Skin epidermis (tissue), 12 donors: ENCODE data around the gene LARP4B.

Experiments used
- H3K27ac ChIP-seq, 21 experiments: fragments of 200-600 bp; sonication (generic) in 11 of 21; one replicate each; pipeline ENCODE4 v1.5.0; 2020; ENCODE audit warnings: mild to moderate bottlenecking in 3 of 21, inconsistent platforms in 2 of 21, moderate library complexity in 2 of 21
- H3K4me3 ChIP-seq, 7 experiments: fragments of 200-600 bp; sonication (generic) in 2 of 7; one replicate each; pipeline ENCODE4 v1.5.0; 2020; ENCODE audit warnings: inconsistent platforms in 2 of 7, mild to moderate bottlenecking in 2 of 7, moderate library complexity in 1 of 7

Gene LARP4B

DNA sequence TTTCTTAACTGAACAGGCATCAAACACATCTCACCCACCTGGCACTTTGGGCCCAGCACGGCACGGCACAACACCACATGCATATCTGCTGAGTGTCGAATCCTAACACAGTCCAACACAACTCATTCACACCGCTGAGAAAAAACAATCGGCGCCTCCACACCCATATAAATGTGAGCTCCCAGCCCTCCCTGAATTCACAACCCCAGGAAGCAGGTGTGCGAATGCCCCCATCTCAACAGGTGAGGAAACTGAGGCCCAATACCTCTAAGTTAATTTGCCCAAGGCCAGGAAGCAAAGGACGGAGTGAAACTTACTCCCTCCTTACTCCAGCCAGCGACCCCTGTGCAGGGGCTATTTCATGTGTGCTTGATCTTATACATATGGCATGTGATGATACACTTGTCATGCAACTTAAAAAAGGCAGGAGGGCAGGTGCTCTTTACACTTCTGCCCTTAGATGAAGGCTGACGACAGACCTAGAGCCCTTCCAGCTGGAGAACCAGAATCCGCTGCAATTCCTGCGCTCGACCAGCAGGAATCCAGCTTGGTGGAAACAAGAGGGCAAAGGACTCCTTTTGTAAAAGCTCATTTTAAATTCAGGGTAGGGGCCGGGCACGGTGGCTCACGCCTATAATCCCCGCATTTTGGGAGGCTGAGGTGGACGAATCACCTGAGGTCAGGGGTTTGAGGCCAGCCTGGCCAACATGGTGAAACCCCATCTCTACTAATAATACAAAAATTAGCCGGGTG is 116.0 kb downstream of the LARP4B start:
- Histone ChIP-seq H3K4me3 (no peak overlapping the region), H3K27ac (no peak overlapping the region)

- Histone ChIP-seq H3K4me3 (no peak overlapping the region), H3K27ac (no peak overlapping the region)
Measured at GRCh38 chr10:814536-815302, 116.8 kb downstream of the LARP4B start.

DNA sequence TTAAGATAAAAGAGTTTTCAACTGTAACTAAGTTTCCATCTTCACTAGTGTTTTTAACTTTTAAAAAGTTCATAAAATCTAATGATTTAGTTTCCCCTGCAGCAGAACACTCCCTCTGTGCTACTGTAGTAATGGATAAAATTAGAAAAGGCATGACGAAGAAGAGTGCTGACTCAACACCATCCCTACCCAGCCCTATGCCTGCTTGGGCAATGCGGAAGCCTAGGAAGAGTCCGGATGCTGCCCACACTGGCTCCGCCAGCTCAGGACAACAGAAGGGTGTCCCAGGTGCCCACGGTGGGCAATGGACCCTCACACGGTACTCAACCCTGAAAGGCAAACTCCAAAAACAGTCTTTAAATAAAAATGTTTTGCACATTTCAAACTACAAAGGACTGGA is 118.2 kb downstream of the LARP4B start:
- Histone ChIP-seq H3K4me3 (no peak overlapping the region), H3K27ac (no peak overlapping the region)

- H3K27ac ChIP-seq: no peak overlapping the region
- no peak overlapping the region for H3K4me3 ChIP-seq
Measured at GRCh38 chr10:812787-813186, 118.7 kb downstream of the LARP4B start.

DNA sequence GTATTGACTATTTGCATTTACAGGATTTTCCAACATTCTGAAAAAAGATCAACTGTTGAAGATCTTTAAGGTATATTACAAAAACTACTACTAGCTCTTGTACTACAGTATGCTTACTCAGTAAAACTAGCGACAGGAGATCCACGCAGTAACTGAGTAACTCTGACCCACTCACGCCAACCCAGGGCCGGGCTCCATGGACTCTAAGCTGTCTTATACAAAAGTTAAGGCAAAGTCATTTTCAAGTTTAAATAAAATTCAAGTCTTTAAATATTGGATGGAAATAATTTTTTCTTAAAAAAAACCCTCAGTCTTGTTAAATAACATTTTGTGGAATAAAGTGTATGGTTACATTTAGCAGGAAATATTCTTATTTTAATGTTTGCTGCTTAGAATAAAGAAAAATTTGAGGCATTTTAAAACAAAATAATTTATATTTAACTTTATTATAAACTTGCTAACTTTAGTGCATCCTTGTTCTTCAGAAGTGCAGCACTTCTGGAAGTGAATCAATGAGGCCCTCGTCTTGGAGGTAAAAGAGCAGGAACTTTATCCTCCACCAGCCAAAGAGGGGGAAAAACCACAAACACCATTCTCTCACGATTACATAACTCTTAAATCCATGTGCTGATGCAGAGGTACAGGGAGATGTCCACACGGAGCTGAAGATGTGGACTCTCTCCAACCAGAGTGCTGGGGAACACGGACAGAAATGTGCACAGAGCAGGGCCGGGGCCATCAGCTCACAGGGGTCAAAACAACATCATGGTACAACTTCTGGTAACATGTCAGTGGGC is 119.9 kb downstream of the LARP4B start:
- Histone ChIP-seq H3K4me3 (no peak overlapping the region), H3K27ac (no peak overlapping the region)

GRCh38 chr10:810351-810846 is 121.1 kb downstream of the LARP4B start:
- no peak overlapping the region for H3K4me3 ChIP-seq
- H3K27ac ChIP-seq: no peak overlapping the region

DNA sequence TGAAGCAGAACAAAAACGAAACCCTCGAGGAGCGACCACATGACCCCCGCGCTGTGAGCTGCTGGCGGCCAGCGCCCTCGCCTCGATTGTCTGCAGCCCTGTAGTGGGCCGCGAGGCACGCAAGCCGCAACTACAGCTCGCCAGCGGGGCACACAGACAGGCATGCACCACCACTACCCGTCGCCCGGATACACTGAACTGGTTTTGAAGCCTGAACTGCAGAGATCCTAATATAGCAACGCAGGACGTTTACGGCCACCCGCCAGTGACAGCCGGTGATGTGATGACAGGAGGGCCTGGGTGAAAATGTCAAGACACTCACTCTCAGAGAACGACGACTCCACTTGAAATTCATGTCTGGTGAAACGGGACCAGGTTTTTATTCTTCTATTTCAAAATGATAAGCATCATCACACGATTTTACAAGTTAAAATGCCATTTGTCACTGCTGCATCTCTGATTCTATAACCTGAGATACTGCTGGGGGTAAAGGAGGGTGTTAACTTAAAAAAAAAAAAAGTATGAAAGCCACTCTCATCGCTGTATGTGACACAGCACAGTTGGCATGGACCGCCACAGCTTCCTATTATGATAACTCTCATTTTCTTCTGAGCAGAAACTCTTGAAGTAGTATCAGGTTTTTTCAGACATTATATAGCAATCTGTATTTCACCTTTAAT is 121.7 kb downstream of the LARP4B start:
- H3K27ac ChIP-seq: no peak overlapping the region
- H3K4me3 ChIP-seq: no peak overlapping the region

GRCh38 chr10:807958-808353 is 123.5 kb downstream of the LARP4B start:
- Histone ChIP-seq H3K27ac (no peak overlapping the region), H3K4me3 (no peak overlapping the region)

DNA sequence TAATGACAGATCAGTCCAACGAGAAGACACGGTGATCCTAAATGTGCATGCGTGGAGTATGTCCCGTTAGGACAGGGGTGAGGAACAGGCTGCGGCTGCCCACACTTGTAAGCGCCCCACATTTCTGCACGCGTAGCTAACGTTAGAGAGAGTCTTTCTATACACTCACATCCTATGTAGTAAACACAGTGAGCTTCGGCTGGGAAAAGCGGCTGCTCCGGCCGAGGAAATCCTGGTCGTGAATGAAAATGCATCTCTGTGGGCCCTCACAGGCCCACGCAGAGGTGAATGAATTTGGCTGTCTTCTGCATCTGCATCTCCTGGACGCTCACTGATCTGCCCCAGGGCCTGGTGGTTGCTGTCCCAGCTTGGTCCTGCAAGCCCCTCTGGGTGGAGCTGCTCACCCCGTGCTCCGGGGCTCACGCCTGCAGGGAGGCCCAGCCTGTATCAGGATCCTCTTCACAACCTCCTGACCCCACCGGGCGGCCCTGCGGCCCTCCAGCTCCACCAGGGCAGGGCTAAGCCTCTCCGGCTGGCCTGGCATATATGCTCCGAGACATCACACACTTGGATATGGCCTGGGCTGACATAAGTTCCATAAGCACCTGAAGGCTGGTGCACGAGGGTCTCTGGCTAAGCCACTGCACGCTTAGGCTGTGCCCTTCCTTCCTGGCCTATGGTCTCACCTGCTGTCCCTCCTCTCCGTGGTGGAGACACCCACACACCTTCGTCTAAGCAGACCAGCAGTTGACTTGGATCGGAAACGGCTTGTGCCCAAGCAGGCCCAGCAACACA is 124.1 kb downstream of the LARP4B start:
- Histone ChIP-seq H3K4me3 (no peak overlapping the region), H3K27ac (no peak overlapping the region)

DNA sequence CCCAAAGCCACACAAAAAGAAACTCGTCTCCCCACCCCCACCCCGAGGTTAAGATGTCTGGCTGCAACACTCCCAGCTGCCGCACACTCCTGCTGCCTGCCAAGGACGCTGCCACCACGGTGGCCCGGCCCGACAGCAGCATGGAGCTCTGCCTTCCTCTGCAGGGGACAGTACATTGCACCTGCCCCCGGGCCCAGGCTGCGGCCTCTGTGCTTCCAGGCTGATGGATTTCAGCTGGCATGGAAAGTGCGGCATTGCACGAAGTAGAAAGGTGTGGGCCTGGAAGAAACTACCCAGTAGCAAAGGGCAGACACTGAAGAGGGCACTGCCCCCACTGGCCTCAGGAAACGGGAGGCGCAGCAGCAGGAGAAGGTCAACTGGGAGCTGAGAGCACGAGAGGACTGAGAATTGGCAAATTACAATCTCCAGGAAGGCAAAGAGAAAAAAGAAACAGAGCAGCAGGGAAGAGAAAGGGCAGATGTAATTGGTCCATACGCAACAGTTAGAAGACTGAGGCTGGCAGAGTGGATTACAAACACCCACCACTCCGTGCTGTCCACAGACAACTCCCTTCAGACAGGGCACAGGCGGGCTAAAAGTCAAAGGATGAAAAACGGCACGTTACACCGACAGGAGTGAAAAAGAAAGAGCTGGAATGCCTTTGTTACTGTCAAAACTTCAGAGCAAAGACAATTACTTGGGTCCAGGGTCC is 124.9 kb downstream of the LARP4B start:
- Histone ChIP-seq H3K27ac (no peak overlapping the region), H3K4me3 (no peak overlapping the region)

GRCh38 chr10:805620-806305 is 125.7 kb downstream of the LARP4B start:
- H3K27ac ChIP-seq: no peak overlapping the region
- no peak overlapping the region for H3K4me3 ChIP-seq

GRCh38 chr10:804787-805619 is 126.5 kb downstream of the LARP4B start:
- Histone ChIP-seq H3K27ac (no peak overlapping the region), H3K4me3 (no peak overlapping the region)

- Histone ChIP-seq H3K27ac (no peak overlapping the region), H3K4me3 (no peak overlapping the region)
Measured at GRCh38 chr10:804191-804781, 127.2 kb downstream of the LARP4B start.

- Histone ChIP-seq H3K4me3 (no peak overlapping the region), H3K27ac (no peak overlapping the region)
Measured at GRCh38 chr10:803041-803741, 128.3 kb downstream of the LARP4B start.

DNA sequence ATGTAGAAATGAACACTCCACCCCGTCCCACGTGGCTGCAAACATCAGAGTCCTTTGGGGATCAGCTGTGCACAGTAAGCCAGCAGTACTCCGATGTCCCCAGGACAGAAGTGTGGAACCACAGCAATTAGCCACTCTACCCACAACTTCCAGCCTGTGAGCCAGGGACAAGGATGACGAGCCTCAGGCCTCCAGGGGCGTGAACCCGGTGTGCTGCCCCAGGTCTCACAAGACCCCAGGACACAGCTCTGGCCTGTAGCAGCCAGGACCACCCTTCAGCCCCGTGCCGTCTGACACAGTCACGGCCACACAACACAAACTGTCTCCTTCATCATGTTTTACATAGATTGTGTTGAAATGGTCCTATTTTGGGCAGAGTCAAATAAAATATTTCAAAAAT is 129.0 kb downstream of the LARP4B start:
- H3K27ac ChIP-seq: no peak overlapping the region
- H3K4me3 ChIP-seq: no peak overlapping the region

DNA sequence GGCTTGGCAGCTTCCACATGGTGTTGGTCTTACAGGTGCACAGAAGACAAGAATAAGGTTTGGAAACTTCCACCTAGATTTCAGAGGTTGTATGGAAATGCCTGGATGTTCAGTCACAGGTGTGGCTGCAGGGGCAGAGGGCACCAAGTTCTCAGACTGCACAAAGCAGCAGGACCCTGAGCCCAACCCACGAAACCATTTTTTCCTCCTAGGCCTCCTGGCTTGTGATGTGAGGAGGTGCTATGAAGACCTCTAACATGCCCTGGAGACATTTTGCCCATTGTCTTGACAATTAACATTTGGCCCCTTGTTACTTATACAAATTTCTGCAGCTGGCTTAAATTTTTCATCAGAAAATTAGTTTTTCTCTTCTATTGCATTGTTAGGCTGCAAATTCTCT is 134.3 kb downstream of the LARP4B start:
- Histone ChIP-seq H3K27ac (no peak overlapping the region), H3K4me3 (no peak overlapping the region)
